ENCODE measurements around the gene ILDR2. TPM values are rescaled to one million over a fixed set of nuclear protein-coding genes. Genes with fewer than 3 reads are reported as not detected.

Gene ILDR2
- total RNA-seq, 2 experiments from 2014 or later = 0.47 to 0.67 TPM

DNA sequence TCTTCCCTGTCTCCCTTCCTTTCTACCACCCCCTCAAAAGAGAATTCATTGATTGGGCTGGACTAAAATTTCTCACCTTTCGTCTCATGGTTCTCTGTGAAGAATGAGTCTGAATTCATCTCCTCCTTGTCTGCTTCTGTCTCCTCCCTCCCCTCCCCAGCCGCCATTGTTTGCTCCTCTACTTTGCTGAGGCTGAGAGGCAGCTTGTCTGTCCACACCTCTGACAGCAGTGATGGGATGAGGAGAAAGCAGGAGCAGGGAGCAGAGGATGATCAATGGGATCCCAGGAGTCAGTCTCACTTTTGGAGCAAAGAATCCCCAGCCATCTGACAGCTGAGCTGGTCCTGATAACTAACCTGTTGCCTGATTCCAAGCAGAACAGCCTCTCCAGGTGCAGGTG lies 2.5 kb downstream of the ILDR2 start:
- TF ChIP-seq CTCF (IDR thresholded peaks at IDR 0.05) = no peak
- H3K4me1 ChIP-seq (ENCODE audit: insufficient read depth, low read length) = peaks cover 18% of the 10 kb centered on the region
- CTCF ChIA-PET = no interaction called here
- intact Hi-C loops (cut with DNase I, micrococcal nuclease) = loop anchor here (5.0 to 10.0 kb wide), 2 partner anchors 56 to 82 kb away; no protein-coding TSS in a partner anchor
- Mint-ChIP-seq H3K9me3 (no peaks in the 10 kb centered on the region), H3K27ac (no peak overlapping the region), H3K36me3 (ENCODE audit: low read depth) (no peaks in the 10 kb centered on the region), H3K27me3 (peaks cover 32% of the 10 kb centered on the region), H3K4me1 (ENCODE audit: low read depth) (peaks cover 37% of the 10 kb centered on the region), H3K4me3 (no peak overlapping the region)
- ATAC-seq (ENCODE audit: poor library complexity) = no peak
- H3K27ac ChIP-seq (ENCODE audit: low read depth in 1 of 2, low read length in 2 of 2) = no peak overlapping the region
- no peak overlapping the region for H3K4me3 ChIP-seq (ENCODE audit: low read length)
- no peak for DNase-seq
- H3K9me3 ChIP-seq (ENCODE audit: control insufficient read depth in 1 of 2, insufficient read depth in 1 of 2, low read length in 2 of 2) = no peaks in the 10 kb centered on the region
- POLR2A ChIA-PET = no interaction called here
- no peaks in the 10 kb centered on the region for H3K36me3 ChIP-seq (ENCODE audit: insufficient read depth, low read length)
- peaks cover 18 to 21% of the 10 kb centered on the region in 2 experiments for H3K27me3 ChIP-seq (ENCODE audit: control insufficient read depth in 1 of 2, insufficient read depth in 2 of 2, low read length in 2 of 2)

DNA sequence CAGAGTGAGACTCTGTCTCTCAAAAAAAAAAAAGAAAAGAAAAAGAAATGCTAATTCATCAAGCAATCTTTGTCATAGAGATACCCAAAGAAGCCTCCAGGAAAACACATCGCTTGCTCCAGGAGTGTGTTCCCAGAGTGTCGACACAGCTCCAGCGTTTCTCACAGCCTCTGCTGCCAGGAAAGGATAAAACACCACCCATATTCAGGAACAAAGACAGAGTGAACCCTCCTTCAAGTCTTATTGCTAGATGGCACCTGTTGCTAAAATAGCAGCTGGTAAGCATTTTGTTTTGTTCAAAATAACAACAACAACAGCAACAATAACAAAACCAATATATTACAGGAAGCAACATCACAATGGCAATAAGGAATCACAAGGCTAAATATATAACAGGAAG lies 3.1 kb downstream of the ILDR2 start:
- Histone ChIP-seq H3K4me3 (ENCODE audit: low read length) (no peak overlapping the region), H3K27me3 (ENCODE audit: control insufficient read depth in 1 of 2, insufficient read depth in 2 of 2, low read length in 2 of 2) (peaks cover 18 to 21% of the 10 kb centered on the region in 2 experiments), H3K4me1 (ENCODE audit: insufficient read depth, low read length) (peaks cover 18% of the 10 kb centered on the region), H3K36me3 (ENCODE audit: insufficient read depth, low read length) (no peaks in the 10 kb centered on the region), H3K27ac (ENCODE audit: low read depth in 1 of 2, low read length in 2 of 2) (no peak overlapping the region), H3K9me3 (ENCODE audit: control insufficient read depth in 1 of 2, insufficient read depth in 1 of 2, low read length in 2 of 2) (no peaks in the 10 kb centered on the region)
- no peaks in the 10 kb centered on the region for H3K36me3 Mint-ChIP-seq (ENCODE audit: low read depth)
- CTCF ChIA-PET = no interaction called here
- intact Hi-C loops (cut with DNase I, micrococcal nuclease) = loop anchor here (5.0 to 10.0 kb wide), 2 partner anchors 55 to 83 kb away; no protein-coding TSS in a partner anchor
- TF ChIP-seq CTCF (IDR thresholded peaks at IDR 0.05) = no peak
- H3K9me3 Mint-ChIP-seq = no peaks in the 10 kb centered on the region
- DNase-seq (no peak), ATAC-seq (ENCODE audit: poor library complexity) (no peak)
- peaks cover 35% of the 10 kb centered on the region for H3K27me3 Mint-ChIP-seq
- POLR2A ChIA-PET = interaction anchor here (0.7 kb wide), 1 partner anchor 21 kb away, joined by 4 read pairs; no protein-coding TSS in a partner anchor
- H3K4me3 Mint-ChIP-seq = peak overlapping the region; percentile 48
- H3K4me1 Mint-ChIP-seq (ENCODE audit: low read depth) = peaks cover 37% of the 10 kb centered on the region
- H3K27ac Mint-ChIP-seq = no peak overlapping the region

- intact Hi-C loops (cut with DNase I, micrococcal nuclease) = loop anchor here (5.0 to 10.0 kb wide), 2 partner anchors 54 to 84 kb away; no protein-coding TSS in a partner anchor
These were observed 4.1 kb downstream of the ILDR2 start for GRCh38 chr1:166971252-166971651.

More at GRCh38 chr1:166971252-166971651, 4.1 kb downstream of the ILDR2 start:
- ChIA-PET POLR2A (interaction anchor here (0.7 kb wide), 1 partner anchor 20 kb away, joined by 4 read pairs; no protein-coding TSS in a partner anchor), CTCF (no interaction called here)
- no peaks in the 10 kb centered on the region for H3K36me3 ChIP-seq (ENCODE audit: insufficient read depth, low read length)
- Mint-ChIP-seq H3K4me1 (ENCODE audit: low read depth) (peaks cover 34% of the 10 kb centered on the region), H3K4me3 (no peak overlapping the region), H3K27ac (no peak overlapping the region), H3K36me3 (ENCODE audit: low read depth) (no peaks in the 10 kb centered on the region), H3K27me3 (peaks cover 40% of the 10 kb centered on the region), H3K9me3 (no peaks in the 10 kb centered on the region)
- DNase-seq (no peak), ATAC-seq (ENCODE audit: poor library complexity) (no peak)
- H3K27ac ChIP-seq (ENCODE audit: low read depth in 1 of 2, low read length in 2 of 2) = no peak overlapping the region
- peaks cover 18 to 21% of the 10 kb centered on the region in 2 experiments for H3K27me3 ChIP-seq (ENCODE audit: control insufficient read depth in 1 of 2, insufficient read depth in 2 of 2, low read length in 2 of 2)
- no peaks in the 10 kb centered on the region for H3K9me3 ChIP-seq (ENCODE audit: control insufficient read depth in 1 of 2, insufficient read depth in 1 of 2, low read length in 2 of 2)
- H3K4me3 ChIP-seq (ENCODE audit: low read length) = no peak overlapping the region
- no peak for TF ChIP-seq CTCF (IDR thresholded peaks at IDR 0.05)
- peaks cover 18% of the 10 kb centered on the region for H3K4me1 ChIP-seq (ENCODE audit: insufficient read depth, low read length)

Measured in CD4-positive, alpha-beta T cell (primary cell).